ENCODE measurements around the gene HSP90AB1.

DNA sequence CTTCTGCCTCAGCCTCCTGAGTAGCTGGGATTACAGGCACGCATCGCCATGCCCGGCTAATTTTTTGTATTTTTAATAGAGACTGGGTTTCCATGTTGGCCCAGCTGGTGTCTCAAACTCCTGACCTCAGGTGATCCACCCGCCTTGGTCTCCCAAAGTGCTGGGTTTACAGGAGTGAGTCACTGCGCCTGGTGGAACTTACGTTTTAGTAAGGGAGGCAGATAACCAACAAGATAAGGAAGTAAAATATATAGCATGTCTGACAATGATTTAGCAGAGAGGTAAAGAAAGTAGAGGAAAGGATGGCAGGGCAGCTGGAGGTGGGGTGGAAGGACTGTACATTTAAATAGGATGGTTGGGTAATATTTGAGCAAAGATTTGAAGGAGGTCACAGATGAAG is 42.9 kb upstream of the HSP90AB1 start:
- TF ChIP-seq, protein P1, sequence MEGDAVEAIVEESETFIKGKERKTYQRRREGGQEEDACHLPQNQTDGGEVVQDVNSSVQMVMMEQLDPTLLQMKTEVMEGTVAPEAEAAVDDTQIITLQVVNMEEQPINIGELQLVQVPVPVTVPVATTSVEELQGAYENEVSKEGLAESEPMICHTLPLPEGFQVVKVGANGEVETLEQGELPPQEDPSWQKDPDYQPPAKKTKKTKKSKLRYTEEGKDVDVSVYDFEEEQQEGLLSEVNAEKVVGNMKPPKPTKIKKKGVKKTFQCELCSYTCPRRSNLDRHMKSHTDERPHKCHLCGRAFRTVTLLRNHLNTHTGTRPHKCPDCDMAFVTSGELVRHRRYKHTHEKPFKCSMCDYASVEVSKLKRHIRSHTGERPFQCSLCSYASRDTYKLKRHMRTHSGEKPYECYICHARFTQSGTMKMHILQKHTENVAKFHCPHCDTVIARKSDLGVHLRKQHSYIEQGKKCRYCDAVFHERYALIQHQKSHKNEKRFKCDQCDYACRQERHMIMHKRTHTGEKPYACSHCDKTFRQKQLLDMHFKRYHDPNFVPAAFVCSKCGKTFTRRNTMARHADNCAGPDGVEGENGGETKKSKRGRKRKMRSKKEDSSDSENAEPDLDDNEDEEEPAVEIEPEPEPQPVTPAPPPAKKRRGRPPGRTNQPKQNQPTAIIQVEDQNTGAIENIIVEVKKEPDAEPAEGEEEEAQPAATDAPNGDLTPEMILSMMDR (conservative IDR thresholded peaks at IDR 0.05; ENCODE audit: low read depth, low read length): no peak
- TF ChIP-seq EZH2phosphoT487 (IDR thresholded peaks at IDR 0.05; ENCODE audit: borderline replicate concordance, low read length): no peak

Measured in PC-3 (cell line).